ENCODE measurements around the gene YIPF3.

Gene YIPF3

DNA sequence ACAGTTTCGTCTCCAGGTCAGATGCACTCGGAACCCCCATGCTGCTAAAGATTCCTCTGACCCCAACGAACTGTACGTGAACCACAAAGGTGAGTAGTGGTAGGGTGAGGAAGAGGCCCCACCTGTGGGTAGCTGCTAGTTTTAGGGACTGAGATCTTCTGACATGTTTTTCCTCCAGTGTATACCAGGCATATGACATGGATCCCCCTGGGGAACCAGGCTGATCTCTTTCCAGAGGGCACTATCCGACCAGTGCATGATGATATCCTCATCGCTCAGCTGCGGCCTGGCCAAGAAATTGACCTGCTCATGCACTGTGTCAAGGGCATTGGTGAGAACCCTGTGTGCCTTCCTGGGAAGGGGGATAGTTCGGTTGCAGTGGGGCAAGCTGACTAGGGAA is 3.4 kb upstream of the YIPF3 start:
- H3K36me3 ChIP-seq (ENCODE audit: insufficient read depth, low read length), result peaks cover 33% of the 10 kb centered on the region
- H3K9ac ChIP-seq (ENCODE audit: low read depth, low read length), result no peak overlapping the region
- peaks cover 6% of the 10 kb centered on the region; the same call in 1 of the 2 replicates for H3K4me1 ChIP-seq (ENCODE audit: insufficient read depth, low read length)
- no peaks in the 10 kb centered on the region for H3K9me3 ChIP-seq (ENCODE audit: control insufficient read depth, insufficient read depth, low read length)

GRCh38 chr6:43517505-43518357 is 1.0 kb upstream of the YIPF3 start:
- Histone ChIP-seq H3K9me3 (ENCODE audit: control insufficient read depth, insufficient read depth, low read length) (no peaks in the 10 kb centered on the region), H3K9ac (ENCODE audit: low read depth, low read length) (peak overlapping the region; percentile 68), H3K36me3 (ENCODE audit: insufficient read depth, low read length) (peaks cover 38% of the 10 kb centered on the region), H3K4me1 (ENCODE audit: insufficient read depth, low read length) (peaks cover 6% of the 10 kb centered on the region; the same call in 1 of the 2 replicates)

DNA sequence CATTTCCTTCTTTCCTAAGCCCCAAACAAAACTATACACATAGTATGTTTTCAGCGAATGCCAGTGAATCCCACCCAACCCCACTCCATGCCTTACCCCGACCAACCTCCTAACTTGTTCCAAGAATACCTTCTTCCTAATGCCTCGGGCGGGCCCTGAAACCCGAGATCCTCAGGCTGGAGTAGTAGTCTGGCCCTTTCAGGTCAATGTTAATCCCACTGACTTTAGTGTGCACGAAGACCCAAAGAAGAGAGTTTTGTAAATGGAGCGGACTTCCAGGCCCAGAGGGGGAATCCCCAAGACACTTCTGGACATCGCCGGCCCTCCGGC is 394 bp downstream of the YIPF3 start:
- Histone ChIP-seq H3K4me1 (ENCODE audit: insufficient read depth, low read length) (peaks cover 6% of the 10 kb centered on the region; the same call in 1 of the 2 replicates), H3K36me3 (ENCODE audit: insufficient read depth, low read length) (peaks cover 25% of the 10 kb centered on the region), H3K9me3 (ENCODE audit: control insufficient read depth, insufficient read depth, low read length) (no peaks in the 10 kb centered on the region), H3K9ac (ENCODE audit: low read depth, low read length) (peak overlapping the region; percentile 68)

DNA sequence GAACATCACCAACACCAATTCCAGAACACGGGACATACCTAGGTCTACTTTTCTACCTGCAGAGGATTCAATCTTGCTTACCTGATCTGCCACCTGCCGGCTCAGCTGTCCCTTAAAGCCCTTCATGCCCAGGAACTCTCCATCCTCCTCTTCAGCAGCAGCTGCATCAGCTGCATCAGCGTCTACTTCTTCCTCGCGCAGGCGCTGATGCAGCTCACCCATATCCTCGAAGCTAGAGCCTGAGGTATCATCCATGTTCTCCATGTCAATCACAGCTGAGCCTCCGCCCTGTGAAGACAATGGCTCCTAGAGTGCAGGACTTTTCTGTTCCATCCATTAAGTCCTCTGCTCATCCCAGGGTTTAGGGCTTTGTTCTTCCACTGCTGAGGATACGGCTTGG is 918 bp downstream of the YIPF3 start:
- H3K36me3 ChIP-seq (ENCODE audit: insufficient read depth, low read length), result peaks cover 22% of the 10 kb centered on the region
- peak overlapping the region; percentile 68; the same call in 1 of the 2 replicates for H3K9ac ChIP-seq (ENCODE audit: low read depth, low read length)
- H3K4me1 ChIP-seq (ENCODE audit: insufficient read depth, low read length), result peaks cover 6% of the 10 kb centered on the region; the same call in 1 of the 2 replicates
- H3K9me3 ChIP-seq (ENCODE audit: control insufficient read depth, insufficient read depth, low read length), result no peaks in the 10 kb centered on the region

DNA sequence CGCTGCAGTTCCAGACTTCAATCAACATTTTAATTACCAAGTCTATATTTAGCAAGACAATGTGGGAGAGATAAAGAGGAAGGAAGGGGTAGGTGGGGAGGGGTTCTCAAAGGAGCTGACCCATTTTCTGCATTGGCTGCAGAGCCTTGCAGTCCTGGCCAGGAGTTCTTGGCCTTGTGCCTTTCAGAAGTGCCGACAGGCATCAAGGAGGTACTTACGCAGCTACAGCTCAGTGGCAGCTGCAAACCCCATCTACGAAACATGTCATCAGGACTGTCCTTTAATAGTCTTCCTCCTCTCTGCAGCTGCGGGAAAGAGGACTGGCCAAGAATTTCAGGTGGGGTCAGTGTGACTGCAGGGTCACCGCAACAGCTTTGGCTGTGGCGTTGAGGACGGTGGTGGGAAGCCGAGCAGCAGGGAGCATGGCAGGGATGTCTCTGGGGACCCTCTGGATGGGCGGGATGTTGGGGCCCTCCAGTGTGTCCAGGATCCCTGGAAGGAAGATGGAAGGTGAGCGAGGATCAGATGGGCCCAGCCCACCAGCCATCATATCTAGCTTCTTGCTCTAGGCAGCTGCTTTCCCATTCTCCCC is 4.8 kb downstream of the YIPF3 start:
- peaks cover 22% of the 10 kb centered on the region for H3K36me3 ChIP-seq (ENCODE audit: insufficient read depth, low read length)
- H3K4me1 ChIP-seq (ENCODE audit: insufficient read depth, low read length), result no peaks in the 10 kb centered on the region
- no peaks in the 10 kb centered on the region for H3K9me3 ChIP-seq (ENCODE audit: control insufficient read depth, insufficient read depth, low read length)
- no peak overlapping the region for H3K9ac ChIP-seq (ENCODE audit: low read depth, low read length)

GRCh38 chr6:43510827-43511163 is 5.9 kb downstream of the YIPF3 start:
- Histone ChIP-seq H3K36me3 (ENCODE audit: insufficient read depth, low read length) (peaks cover 22% of the 10 kb centered on the region), H3K9ac (ENCODE audit: low read depth, low read length) (peak overlapping the region; percentile 76; the same call in 1 of the 2 replicates), H3K4me1 (ENCODE audit: insufficient read depth, low read length) (no peaks in the 10 kb centered on the region), H3K9me3 (ENCODE audit: control insufficient read depth, insufficient read depth, low read length) (no peaks in the 10 kb centered on the region)

- Histone ChIP-seq H3K9me3 (ENCODE audit: control insufficient read depth, insufficient read depth, low read length) (no peaks in the 10 kb centered on the region), H3K9ac (ENCODE audit: low read depth, low read length) (peak within 1 kb of the TSS; percentile 76; the same call in 1 of the 2 replicates), H3K36me3 (ENCODE audit: insufficient read depth, low read length) (peaks cover 16% of the 10 kb centered on the region), H3K4me1 (ENCODE audit: insufficient read depth, low read length) (no peaks in the 10 kb centered on the region)
These were observed 6.5 kb downstream of the YIPF3 start, which contains the start of gene LRRC73 for GRCh38 chr6:43509984-43510826. Gene LRRC73, minus strand, starts transcription at chr6:43510346. Its CDS starts 561 bp downstream, at chr6:43509785.

DNA sequence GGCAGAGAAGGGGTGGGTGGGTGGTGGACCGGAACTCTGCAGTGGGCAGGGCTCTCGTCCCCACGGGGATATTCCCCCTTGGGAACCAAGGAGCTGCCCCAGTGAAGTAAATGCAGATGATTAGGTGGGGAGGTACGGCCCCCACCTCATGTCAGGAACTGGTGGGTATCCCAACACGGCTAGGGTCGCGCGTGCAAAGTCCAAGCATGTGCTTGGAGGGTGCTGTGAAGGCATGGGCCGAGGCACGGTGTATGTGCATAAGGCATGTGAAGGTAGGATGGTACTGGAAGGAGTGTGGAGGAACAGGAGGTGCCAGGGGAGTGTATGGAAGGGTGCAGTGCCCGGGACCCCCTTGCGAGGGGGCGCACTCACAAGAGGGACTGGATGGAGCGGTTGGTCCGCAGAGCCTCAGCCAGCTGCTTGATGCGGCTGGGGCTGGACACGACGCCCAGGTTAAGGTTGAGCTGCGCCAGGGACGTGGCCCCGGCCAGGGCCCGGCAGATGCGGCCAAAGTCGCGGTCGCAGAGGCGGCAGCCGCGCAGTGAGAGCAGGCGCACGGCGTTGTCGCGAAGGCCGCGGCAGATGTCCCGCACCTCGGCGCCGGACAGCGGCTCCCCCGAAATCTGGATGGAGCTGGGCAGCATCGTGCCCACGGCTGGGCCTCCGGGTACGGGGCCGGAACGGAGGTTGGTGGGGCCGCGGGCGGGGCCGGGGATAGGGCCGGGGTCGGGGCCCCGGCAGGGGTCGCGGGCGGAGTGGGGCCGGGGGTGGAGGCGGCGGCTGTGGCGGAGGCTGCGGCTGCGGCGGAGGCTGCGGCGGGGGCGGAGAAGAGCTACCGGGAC is 7.4 kb downstream of the YIPF3 start:
- Histone ChIP-seq H3K4me1 (ENCODE audit: insufficient read depth, low read length) (no peaks in the 10 kb centered on the region), H3K36me3 (ENCODE audit: insufficient read depth, low read length) (peaks cover 8% of the 10 kb centered on the region), H3K9me3 (ENCODE audit: control insufficient read depth, insufficient read depth, low read length) (no peaks in the 10 kb centered on the region), H3K9ac (ENCODE audit: low read depth, low read length) (peak overlapping the region; percentile 76; the same call in 1 of the 2 replicates)

DNA sequence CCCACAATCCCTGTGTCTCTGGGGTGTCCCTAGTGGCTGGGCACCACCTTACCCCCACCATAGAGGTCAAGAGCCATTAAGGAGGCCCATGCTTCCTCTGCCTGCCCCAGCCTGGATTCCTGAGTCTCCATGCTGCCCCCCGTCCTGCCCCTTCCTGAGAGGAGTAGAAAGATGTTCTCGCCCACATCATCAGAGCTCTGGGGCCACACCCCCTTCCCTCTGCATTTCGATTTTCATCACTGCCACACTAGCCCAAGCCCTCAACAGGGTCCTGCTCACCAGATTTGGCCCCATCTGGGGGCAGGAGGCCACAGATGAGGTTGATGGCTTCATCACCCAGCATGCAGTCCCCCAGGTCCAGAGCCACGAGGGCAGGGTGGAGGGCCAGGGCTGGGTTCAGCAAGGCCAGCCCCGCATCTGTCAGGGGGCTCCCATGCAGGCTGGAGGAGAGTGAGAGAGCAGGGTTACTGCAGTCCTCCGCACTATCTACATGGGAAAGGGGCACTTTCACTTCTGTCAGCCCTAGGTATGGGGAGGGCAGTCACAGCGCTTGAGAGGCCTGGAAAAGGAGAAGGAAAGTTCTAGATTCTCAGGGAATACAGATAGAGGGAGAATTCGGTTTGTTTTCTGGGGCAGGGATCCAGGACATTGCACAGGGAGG is 8.1 kb downstream of the YIPF3 start:
- Histone ChIP-seq H3K9ac (ENCODE audit: low read depth, low read length) (no peak overlapping the region), H3K4me1 (ENCODE audit: insufficient read depth, low read length) (no peaks in the 10 kb centered on the region), H3K9me3 (ENCODE audit: control insufficient read depth, insufficient read depth, low read length) (no peaks in the 10 kb centered on the region), H3K36me3 (ENCODE audit: insufficient read depth, low read length) (peaks cover 4% of the 10 kb centered on the region)

DNA sequence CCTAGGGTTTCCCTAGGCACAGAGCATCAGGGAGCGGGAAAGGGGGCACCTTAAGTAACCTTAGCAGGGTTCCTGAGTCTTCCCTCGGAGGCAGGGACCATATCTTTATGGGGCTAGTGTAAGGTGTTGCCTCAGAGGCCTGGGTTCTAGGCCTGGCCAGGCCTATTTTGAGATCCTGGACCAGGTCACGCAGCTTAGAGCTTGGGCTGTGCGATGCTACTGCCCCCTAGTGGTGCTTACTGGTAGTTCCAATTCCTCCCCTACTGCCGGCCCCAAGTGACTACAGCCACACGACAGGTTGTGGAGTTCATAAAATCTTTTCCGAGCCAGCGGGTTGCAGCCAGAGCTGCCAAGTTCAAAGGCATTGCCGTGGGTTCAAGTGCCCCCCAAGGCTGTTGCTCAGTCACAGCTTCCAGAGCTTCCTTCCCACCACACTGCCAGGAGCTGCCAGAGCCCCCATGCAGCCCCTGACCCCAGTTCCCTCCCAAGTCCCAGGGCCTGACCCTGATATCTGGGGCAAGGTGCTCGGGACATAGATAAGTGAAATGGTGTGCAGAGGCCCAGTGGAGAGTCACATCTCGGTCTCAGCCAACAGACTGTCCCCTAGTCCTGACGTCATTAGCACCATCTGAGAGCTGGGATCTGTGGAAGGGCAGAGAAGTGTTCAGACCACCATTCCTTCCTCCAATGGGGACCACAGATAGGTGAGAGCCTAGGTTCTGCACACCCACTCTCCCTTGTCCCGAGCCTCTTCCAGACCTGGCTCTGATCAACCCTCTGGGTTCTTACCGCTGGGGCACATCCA is 9.9 kb downstream of the YIPF3 start:
- Histone ChIP-seq H3K4me1 (ENCODE audit: insufficient read depth, low read length) (no peaks in the 10 kb centered on the region), H3K9ac (ENCODE audit: low read depth, low read length) (no peak overlapping the region), H3K36me3 (ENCODE audit: insufficient read depth, low read length) (peaks cover 10% of the 10 kb centered on the region; the same call in 1 of the 2 replicates), H3K9me3 (ENCODE audit: control insufficient read depth, insufficient read depth, low read length) (no peaks in the 10 kb centered on the region)

DNA sequence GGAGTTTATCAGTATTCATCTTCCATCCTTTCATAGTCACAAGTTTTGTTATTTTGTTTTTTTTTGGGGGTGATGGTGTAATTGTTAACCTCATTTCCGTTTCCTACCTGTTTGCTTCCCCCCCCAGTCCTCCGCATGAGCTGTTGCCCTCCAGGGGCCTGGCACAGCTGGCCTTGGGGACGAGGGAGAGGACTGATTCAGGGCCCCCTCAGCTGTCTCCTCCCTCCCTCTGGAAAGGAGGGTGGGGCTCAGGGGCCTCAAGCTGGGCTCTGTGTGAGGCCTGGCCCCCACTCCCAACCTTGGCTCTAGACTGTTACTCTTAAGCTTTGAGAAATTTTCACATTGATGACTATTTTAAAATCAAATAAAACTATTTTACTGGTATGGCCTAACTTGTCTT is 10.6 kb downstream of the YIPF3 start:
- H3K9ac ChIP-seq (ENCODE audit: low read depth, low read length), result no peak overlapping the region
- H3K36me3 ChIP-seq (ENCODE audit: insufficient read depth, low read length), result peaks cover 10% of the 10 kb centered on the region
- no peaks in the 10 kb centered on the region for H3K4me1 ChIP-seq (ENCODE audit: insufficient read depth, low read length)
- no peaks in the 10 kb centered on the region for H3K9me3 ChIP-seq (ENCODE audit: control insufficient read depth, insufficient read depth, low read length)

DNA sequence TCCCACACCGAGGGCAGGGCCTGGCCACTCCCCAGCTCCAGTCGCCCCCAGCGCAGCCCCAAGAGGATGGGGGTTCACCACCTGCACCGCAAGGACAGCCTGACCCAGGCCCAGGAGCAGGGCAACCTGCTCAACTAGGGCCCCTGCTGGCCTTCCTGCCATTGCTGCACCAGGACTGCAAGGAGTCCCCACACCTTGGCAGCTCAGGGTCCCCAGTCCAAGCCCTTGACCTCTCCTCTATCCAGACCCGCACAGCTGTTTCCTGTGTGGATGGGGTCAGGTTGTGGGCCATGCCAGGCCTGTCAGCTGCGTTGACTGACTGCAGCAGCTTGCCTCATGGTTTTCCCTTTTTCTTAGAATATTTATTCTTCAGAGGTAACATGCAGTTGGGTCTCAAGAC is 11.0 kb downstream of the YIPF3 start:
- Histone ChIP-seq H3K9me3 (ENCODE audit: control insufficient read depth, insufficient read depth, low read length) (no peaks in the 10 kb centered on the region), H3K36me3 (ENCODE audit: insufficient read depth, low read length) (peaks cover 10% of the 10 kb centered on the region), H3K4me1 (ENCODE audit: insufficient read depth, low read length) (no peaks in the 10 kb centered on the region), H3K9ac (ENCODE audit: low read depth, low read length) (no peak overlapping the region)
